Stimulated activated naive B cell treated with anti-CD40 and anti-IgM and Interleukin-4, amounts not matched to agents 10 μg/mL and 1 μg/mL and 100 μg/mL, for 72 hours (primary cell): ENCODE data around the gene ALOX5AP.

ENCODE experiments used
- ATAC-seq, 2 donors: fragments of 150-1000 bp; cut with Tn5 transposase; replicated peaks; 2 replicates each; pipeline ENCODE4 v1.10.0; 2021; ENCODE audit warnings: moderate library complexity in 1 of 2
- DNase-seq: peaks from one replicate; pipeline ENCODE4 v3.0.0; 2021
- H3K27ac Mint-ChIP-seq: one replicate; pipeline ENCODE4 v1.8.0; 2022; ENCODE audit warnings: mild to moderate bottlenecking, mixed read lengths
- H3K27me3 Mint-ChIP-seq, 2 donors: one replicate each; pipeline ENCODE4 v1.8.0; 2022; ENCODE audit warnings: mixed read lengths in 2 of 2
- H3K36me3 Mint-ChIP-seq, 2 donors: one replicate each; pipeline ENCODE4 v1.8.0; 2022; ENCODE audit warnings: mixed read lengths in 2 of 2, mild to moderate bottlenecking in 1 of 2
- H3K4me1 Mint-ChIP-seq, 2 donors: one replicate each; pipeline ENCODE4 v1.8.0; 2022; ENCODE audit warnings: mixed read lengths in 2 of 2, mild to moderate bottlenecking in 1 of 2
- H3K4me3 Mint-ChIP-seq, 2 donors: one replicate each; pipeline ENCODE4 v1.8.0; 2022; ENCODE audit warnings: mild to moderate bottlenecking in 2 of 2, mixed read lengths in 2 of 2, moderate library complexity in 1 of 2
- H3K9me3 Mint-ChIP-seq, 2 donors: one replicate each; pipeline ENCODE4 v1.8.0; 2022; ENCODE audit warnings: mixed read lengths in 2 of 2, mild to moderate bottlenecking in 1 of 2

ALOX5AP gene

DNA sequence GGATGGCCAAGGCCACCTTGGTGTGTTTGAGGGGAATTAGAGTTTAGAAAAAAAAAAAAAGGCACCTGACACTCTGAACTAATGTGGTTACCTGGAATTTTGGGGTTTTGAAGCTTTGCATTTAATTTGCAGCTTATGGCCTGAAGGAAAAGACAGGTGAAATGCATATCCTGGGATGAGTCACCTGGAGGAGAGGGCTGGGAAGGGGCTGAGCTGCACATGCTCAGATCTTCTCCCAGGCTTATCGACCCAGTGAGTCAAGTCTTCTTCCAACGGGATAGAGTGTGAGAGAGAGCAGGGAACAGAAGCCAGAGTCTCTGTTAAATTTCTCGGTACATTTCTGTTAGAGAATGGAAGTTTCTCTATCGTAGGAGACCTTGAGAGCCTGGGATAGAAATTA lies 29.7 kb upstream of the ALOX5AP start:
- peaks cover 0 to 3% of the 10 kb centered on the region in 2 donors for H3K27me3 Mint-ChIP-seq
- no peak overlapping the region for H3K4me3 Mint-ChIP-seq
- DNase-seq: no peak
- no peaks in the 10 kb centered on the region for H3K9me3 Mint-ChIP-seq
- peaks cover under 1 to 3% of the 10 kb centered on the region in 2 donors for H3K4me1 Mint-ChIP-seq
- no peak overlapping the region for H3K27ac Mint-ChIP-seq
- no peak for ATAC-seq
- no peaks in the 10 kb centered on the region for H3K36me3 Mint-ChIP-seq

DNA sequence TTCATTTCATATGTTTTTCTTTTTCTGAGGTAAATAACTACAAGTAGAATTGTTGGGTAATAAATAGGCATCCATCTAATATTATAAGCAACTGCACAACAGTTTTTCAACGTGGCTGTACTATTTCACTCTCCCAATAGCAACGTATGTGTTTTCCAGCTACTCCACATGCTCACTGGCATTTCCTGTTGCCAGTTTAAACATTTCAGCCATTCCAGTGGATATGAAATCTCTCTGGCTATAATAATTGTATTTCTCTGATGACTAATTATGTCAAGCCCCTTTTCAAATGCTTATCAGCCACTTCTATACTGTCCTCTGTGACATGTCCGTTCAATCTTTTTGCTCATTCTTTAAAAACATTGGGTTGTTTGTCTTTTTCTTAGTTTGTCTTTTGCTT lies 26.8 kb upstream of the ALOX5AP start:
- DNase-seq: no peak
- H3K27ac Mint-ChIP-seq: no peak overlapping the region
- H3K4me3 Mint-ChIP-seq: no peak overlapping the region
- H3K27me3 Mint-ChIP-seq: no peaks in the 10 kb centered on the region
- no peaks in the 10 kb centered on the region for H3K36me3 Mint-ChIP-seq
- no peak for ATAC-seq
- peaks cover 10 to 12% of the 10 kb centered on the region in 2 donors for H3K4me1 Mint-ChIP-seq
- no peaks in the 10 kb centered on the region for H3K9me3 Mint-ChIP-seq

DNA sequence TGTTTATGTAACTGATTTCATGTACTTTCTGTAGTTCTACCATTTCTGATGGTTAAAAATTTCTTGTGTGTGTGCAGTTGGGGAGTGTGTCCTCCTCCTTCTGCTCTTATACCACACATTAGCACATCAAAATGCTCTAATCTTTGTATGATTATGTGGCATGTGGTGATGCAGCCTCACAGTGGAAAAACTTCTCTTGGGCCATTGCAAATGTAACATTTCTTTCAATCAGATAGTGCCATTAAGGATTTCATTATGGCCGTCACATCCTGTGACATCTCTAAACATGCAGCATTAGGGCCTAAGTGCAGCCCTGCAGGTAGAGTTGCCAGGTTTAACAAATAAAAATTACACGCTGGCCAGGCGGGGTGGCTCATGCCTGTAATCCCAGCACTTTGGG lies 24.9 kb upstream of the ALOX5AP start:
- DNase-seq: no peak
- ATAC-seq: no peak
- H3K36me3 Mint-ChIP-seq: no peaks in the 10 kb centered on the region
- H3K27ac Mint-ChIP-seq: no peak overlapping the region
- H3K4me3 Mint-ChIP-seq: no peak overlapping the region
- H3K9me3 Mint-ChIP-seq: no peaks in the 10 kb centered on the region
- peaks cover 10 to 29% of the 10 kb centered on the region in 2 donors for H3K4me1 Mint-ChIP-seq
- H3K27me3 Mint-ChIP-seq: no peaks in the 10 kb centered on the region

- DNase-seq (no peak), ATAC-seq (no peak)
- Mint-ChIP-seq H3K4me1 (peaks cover 10 to 29% of the 10 kb centered on the region in 2 donors), H3K27ac (no peak overlapping the region), H3K27me3 (no peaks in the 10 kb centered on the region), H3K9me3 (no peaks in the 10 kb centered on the region), H3K36me3 (no peaks in the 10 kb centered on the region), H3K4me3 (no peak overlapping the region)
These were observed 24.0 kb upstream of the ALOX5AP start for GRCh38 chr13:30711375-30711774.

GRCh38 chr13:30711837-30712236 lies 23.5 kb upstream of the ALOX5AP start:
- Mint-ChIP-seq H3K36me3 (no peaks in the 10 kb centered on the region), H3K9me3 (no peaks in the 10 kb centered on the region), H3K27ac (peak overlapping the region; percentile 20), H3K4me1 (peaks cover 12 to 30% of the 10 kb centered on the region in 2 donors), H3K4me3 (no peak overlapping the region), H3K27me3 (no peaks in the 10 kb centered on the region)
- ATAC-seq (no peak), DNase-seq (no peak)

DNA sequence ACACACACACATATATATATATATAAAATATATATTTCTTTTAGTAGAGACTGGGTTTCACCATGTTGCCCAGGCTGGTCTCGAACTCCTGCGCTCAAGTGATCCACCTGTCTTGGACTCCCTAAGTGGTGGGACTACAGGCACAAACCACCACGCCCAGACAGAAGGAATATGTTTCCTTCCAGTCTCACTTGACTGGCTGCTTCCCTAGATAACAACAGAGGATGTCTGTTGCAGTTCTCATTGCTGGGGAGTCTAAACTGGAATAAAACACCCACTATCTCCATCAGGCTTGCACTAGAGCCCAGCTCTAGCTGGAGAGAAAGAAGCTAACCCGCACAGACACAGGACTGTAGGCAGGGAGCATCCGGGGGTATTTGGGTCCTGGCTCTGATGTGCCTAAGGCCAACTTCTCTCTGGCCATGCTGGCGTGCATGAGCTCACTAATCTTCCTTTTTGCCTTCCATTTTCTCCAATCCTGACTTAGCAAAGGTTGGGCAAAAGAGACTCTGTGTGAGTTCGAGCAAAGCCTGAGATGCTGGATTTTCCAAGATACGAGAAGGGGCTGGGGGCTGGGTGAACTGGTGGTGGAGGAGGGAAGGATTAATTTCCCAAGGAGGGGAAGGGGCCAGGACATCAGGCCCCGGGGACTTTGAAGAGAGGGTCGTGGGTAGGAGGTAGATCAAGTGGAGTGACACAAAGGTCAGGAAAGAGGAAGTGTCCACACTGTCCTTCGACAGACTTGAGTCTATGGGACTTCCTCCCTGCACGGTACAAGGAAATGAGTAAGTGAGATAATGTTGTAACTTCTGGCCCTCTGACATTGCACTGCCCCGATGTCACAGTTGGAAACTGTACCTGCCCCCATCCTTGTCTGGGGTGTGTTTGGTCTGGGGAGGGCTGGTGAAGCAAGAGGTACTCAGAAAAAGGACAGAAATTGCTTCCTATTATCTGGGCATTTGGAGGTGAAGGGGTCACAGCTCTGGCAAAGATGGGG lies 22.5 kb upstream of the ALOX5AP start:
- Mint-ChIP-seq H3K9me3 (no peaks in the 10 kb centered on the region), H3K27ac (peak overlapping the region; percentile 80), H3K4me1 (peaks cover 12 to 35% of the 10 kb centered on the region in 2 donors), H3K4me3 (peak overlapping the region; percentile 14 to 34), H3K27me3 (no peaks in the 10 kb centered on the region), H3K36me3 (no peaks in the 10 kb centered on the region)
- DNase-seq: no peak
- peak; percentile 97 to 98 for ATAC-seq

GRCh38 chr13:30714629-30715371 lies 20.5 kb upstream of the ALOX5AP start:
- Mint-ChIP-seq H3K36me3 (no peaks in the 10 kb centered on the region), H3K4me3 (no peak overlapping the region), H3K9me3 (no peaks in the 10 kb centered on the region), H3K4me1 (peaks cover 26 to 51% of the 10 kb centered on the region in 2 donors), H3K27ac (no peak overlapping the region), H3K27me3 (no peaks in the 10 kb centered on the region)
- no peak for ATAC-seq
- DNase-seq: no peak

- Mint-ChIP-seq H3K27ac (no peak overlapping the region), H3K36me3 (no peaks in the 10 kb centered on the region), H3K4me1 (peaks cover 26 to 57% of the 10 kb centered on the region in 2 donors), H3K27me3 (no peaks in the 10 kb centered on the region), H3K9me3 (no peaks in the 10 kb centered on the region), H3K4me3 (no peak overlapping the region)
- DNase-seq: no peak
- no peak for ATAC-seq
These were observed 20.0 kb upstream of the ALOX5AP start for GRCh38 chr13:30715372-30715756.

DNA sequence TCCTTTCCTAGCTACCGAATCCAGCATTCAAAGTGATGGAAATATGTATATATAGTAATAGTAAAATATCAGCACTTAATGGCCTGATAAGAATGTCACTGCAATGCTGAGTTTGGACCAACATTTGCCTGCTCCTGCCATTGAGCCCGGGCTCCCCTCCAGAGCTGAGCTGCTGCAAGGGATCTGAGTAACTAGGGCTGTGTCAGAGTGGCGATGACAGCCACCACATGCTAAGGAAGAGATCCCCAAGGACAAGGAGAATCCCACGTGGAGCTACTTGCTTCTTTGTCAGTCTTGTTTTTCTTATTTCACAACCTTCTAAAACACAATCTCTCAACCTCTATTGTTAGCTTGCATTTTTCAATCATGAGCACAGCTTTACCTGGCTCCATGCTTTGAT lies 19.5 kb upstream of the ALOX5AP start:
- H3K36me3 Mint-ChIP-seq: no peaks in the 10 kb centered on the region
- H3K9me3 Mint-ChIP-seq: no peaks in the 10 kb centered on the region
- ATAC-seq (no peak), DNase-seq (no peak)
- no peak overlapping the region for H3K27ac Mint-ChIP-seq
- no peaks in the 10 kb centered on the region for H3K27me3 Mint-ChIP-seq
- no peak overlapping the region for H3K4me3 Mint-ChIP-seq
- peaks cover 29 to 62% of the 10 kb centered on the region in 2 donors for H3K4me1 Mint-ChIP-seq

GRCh38 chr13:30718661-30719524 lies 16.4 kb upstream of the ALOX5AP start:
- H3K36me3 Mint-ChIP-seq: no peaks in the 10 kb centered on the region
- no peak for DNase-seq
- no peak overlapping the region for H3K27ac Mint-ChIP-seq
- peaks cover 36 to 69% of the 10 kb centered on the region in 2 donors for H3K4me1 Mint-ChIP-seq
- H3K4me3 Mint-ChIP-seq: no peak overlapping the region
- ATAC-seq: peak; percentile 35 to 53
- H3K9me3 Mint-ChIP-seq: no peaks in the 10 kb centered on the region
- H3K27me3 Mint-ChIP-seq: no peaks in the 10 kb centered on the region

DNA sequence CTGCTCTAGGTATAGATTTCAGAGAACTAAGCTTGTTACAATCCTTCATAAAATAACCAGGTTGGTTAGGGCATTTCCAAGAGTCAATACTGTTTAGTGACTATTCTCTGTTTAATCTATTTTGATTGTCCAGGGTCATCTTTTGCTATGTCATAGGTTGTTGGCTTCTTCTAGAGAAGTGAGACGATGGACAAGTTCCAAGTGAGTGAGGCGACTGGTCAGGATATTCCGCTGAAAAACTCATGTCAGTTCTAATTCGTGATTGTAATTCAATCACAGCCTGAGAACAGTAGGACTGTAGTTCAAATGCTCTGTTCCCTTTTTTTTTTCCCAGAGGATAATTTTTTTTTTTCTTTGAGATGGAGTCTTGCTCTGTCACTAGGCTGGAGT lies 15.8 kb upstream of the ALOX5AP start:
- DNase-seq: no peak
- Mint-ChIP-seq H3K27ac (no peak overlapping the region), H3K36me3 (no peaks in the 10 kb centered on the region), H3K9me3 (no peaks in the 10 kb centered on the region), H3K4me3 (peak overlapping the region in 1 of 2 donors; percentile 13), H3K27me3 (no peaks in the 10 kb centered on the region), H3K4me1 (peaks cover 36 to 65% of the 10 kb centered on the region in 2 donors)
- no peak for ATAC-seq

- Mint-ChIP-seq H3K27ac (no peak overlapping the region), H3K27me3 (no peaks in the 10 kb centered on the region), H3K9me3 (peaks cover 0 to 3% of the 10 kb centered on the region in 2 donors), H3K4me1 (peaks cover 40 to 65% of the 10 kb centered on the region in 2 donors), H3K36me3 (no peaks in the 10 kb centered on the region), H3K4me3 (peak overlapping the region; percentile 40 to 42)
- peak; percentile 86 to 92 for ATAC-seq
- DNase-seq: no peak
These were observed 15.0 kb upstream of the ALOX5AP start for GRCh38 chr13:30720172-30720869.

- peaks cover 38 to 62% of the 10 kb centered on the region in 2 donors for H3K4me1 Mint-ChIP-seq
- ATAC-seq (no peak), DNase-seq (no peak)
- H3K36me3 Mint-ChIP-seq: no peaks in the 10 kb centered on the region
- no peaks in the 10 kb centered on the region for H3K27me3 Mint-ChIP-seq
- peaks cover 0 to 3% of the 10 kb centered on the region in 2 donors for H3K9me3 Mint-ChIP-seq
- peak overlapping the region; percentile 39 for H3K27ac Mint-ChIP-seq
- no peak overlapping the region for H3K4me3 Mint-ChIP-seq
These were observed 13.4 kb upstream of the ALOX5AP start for GRCh38 chr13:30721936-30722335.
